ENCODE data around the gene PCARE. TPM values are rescaled to one million over a fixed set of nuclear protein-coding genes. Genes with fewer than 3 reads are reported as not detected.

PCARE gene
- total and polyA plus RNA-seq, 2 of the 8 experiments (the other 6 are each of a cell fraction or from before 2014, with no cell fraction given), result not detected

DNA sequence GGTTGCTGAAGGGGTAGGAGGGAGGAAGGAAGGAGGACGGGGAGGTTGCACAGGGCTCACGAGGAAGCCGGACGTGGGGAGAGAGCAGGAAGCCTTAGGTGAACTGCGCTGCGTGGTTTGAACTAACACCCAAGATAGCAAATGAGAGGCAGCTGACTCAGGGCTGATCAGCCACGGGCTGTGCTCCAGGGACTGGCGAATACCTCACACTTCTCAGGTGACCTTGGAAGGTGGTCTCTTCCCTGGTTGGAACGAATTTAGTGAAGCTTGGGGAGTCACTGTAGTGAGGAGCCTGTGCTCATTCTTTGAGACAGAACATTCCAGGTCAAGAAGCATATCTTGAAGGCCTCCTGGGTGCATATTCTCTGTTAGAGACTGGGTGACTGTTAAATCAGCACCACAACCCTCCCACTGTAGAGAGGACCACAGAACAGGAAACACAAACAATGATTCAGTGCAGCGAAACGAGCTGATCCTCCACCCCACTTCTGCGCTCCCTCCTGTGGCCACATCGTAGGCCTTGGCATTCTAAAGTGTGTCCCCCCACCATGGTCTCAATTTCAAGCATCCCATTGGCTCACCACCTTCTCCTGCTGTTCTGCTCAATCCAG, 59.4 kb downstream of the PCARE start:
- Histone ChIP-seq H3K9ac (replicated peaks in 1 of 4; ENCODE audit: extremely low read depth in 1 of 4, low read depth in 3 of 4, low read length in 3 of 4) (no peak overlapping the region), H4K20me1 (replicated peaks in 1 of 2; ENCODE audit: control insufficient read depth in 1 of 2, insufficient read depth in 2 of 2, low read length in 2 of 2) (no peaks in the 10 kb centered on the region), H3K56ac (replicated peaks; ENCODE audit: insufficient read length, low read depth, low read length) (no peak overlapping the region), H2BK20ac (ENCODE audit: low read length) (no peak overlapping the region), H3K4ac (replicated peaks; ENCODE audit: insufficient read length, low read depth, low read length) (no peak overlapping the region), H3K14ac (ENCODE audit: insufficient read length) (no peak overlapping the region), H3K4me2 (ENCODE audit: insufficient read depth in 1 of 2, low read depth in 2 of 2, low read length in 2 of 2) (no peak overlapping the region), H4K91ac (replicated peaks; ENCODE audit: insufficient read length, low read length) (no peak overlapping the region), H2AFZ (ENCODE audit: low read length) (peak overlapping the region; percentile 23; the same call in 1 of the 2 replicates), H3K9me3 (ENCODE audit: insufficient read depth in 2 of 2, low read depth in 1 of 2, low read length in 1 of 2) (no peaks in the 10 kb centered on the region), H3K79me2 (ENCODE audit: control insufficient read depth in 1 of 2, insufficient read depth in 2 of 2, low read length in 2 of 2) (no peaks in the 10 kb centered on the region), H2AK5ac (ENCODE audit: low read depth, low read length) (no peak overlapping the region), H3K23me2 (ENCODE audit: low read depth, low read length) (no peaks in the 10 kb centered on the region), H3K79me1 (ENCODE audit: low read depth, low read length) (no peaks in the 10 kb centered on the region), H3K27ac (ENCODE audit: low read depth, low read length) (no peak overlapping the region), H3K4me1 (replicated peaks in 1 of 4; ENCODE audit: control insufficient read depth in 3 of 4, insufficient read depth in 4 of 4, low read length in 3 of 4) (peaks cover 0 to 20% (median 8%) of the 10 kb centered on the region in 4 experiments; a peak in 5 of 7 replicates), H3K27me3 (replicated peaks in 1 of 4; ENCODE audit: control insufficient read depth in 3 of 4, extremely low read depth in 1 of 4, insufficient read depth in 3 of 4, low read length in 3 of 4) (no peaks in the 10 kb centered on the region; a peak in 1 of 7 replicates), H2BK5ac (ENCODE audit: low read depth, low read length) (no peak overlapping the region), H4K5ac (ENCODE audit: insufficient read length, low read depth, low read length) (no peak overlapping the region), H3K4me3 (ENCODE audit: extremely low read depth in 1 of 4, insufficient read depth in 2 of 4, low read depth in 3 of 4, low read length in 4 of 4) (no peak overlapping the region), H2BK120ac (replicated peaks; ENCODE audit: low read depth, low read length) (no peak overlapping the region), H3K18ac (ENCODE audit: extremely low read depth, low read length) (no peak overlapping the region), H3K23ac (ENCODE audit: insufficient read length) (no peak overlapping the region), H2BK15ac (ENCODE audit: low read length) (no peak overlapping the region), H4K8ac (ENCODE audit: extremely low read depth, insufficient read depth, low read length) (no peak overlapping the region), H2BK12ac (ENCODE audit: low read depth, low read length) (no peak overlapping the region), H3K36me3 (ENCODE audit: control insufficient read depth in 2 of 4, insufficient read depth in 4 of 4, low read length in 3 of 4) (no peaks in the 10 kb centered on the region)
- DNase-seq (ENCODE audit: low read depth in 1 of 2, low spot score in 2 of 2), result no peak
- 89% methylated on average over 13 of the region's 13 CpGs; no CpG with 5 or more reads in 1 of the 2 experiments for WGBS, 2 experiments (ENCODE audit: extremely low coverage in 1 of 2, insufficient coverage in 1 of 2, insufficient read length in 1 of 2, insufficient replicate concordance in 2 of 2, low coverage in 1 of 2, low lambda C conversion rate in 2 of 2, missing lambda C conversion rate in 1 of 2)
- no peak for FAIRE-seq
- POLR2A ChIA-PET (ENCODE audit: partially characterized antibody), result interaction anchor here (1.2 kb wide), 1 partner anchor 35 kb away, joined by 3 read pairs; no protein-coding TSS in a partner anchor
- CTCF ChIA-PET (ENCODE audit: partially characterized antibody), result interaction anchor here (0.9 to 1.4 kb wide), 5 partner anchors 10 to 56 kb away, joined by 3 to 5 read pairs (median 3); no protein-coding TSS in a partner anchor
- TF ChIP-seq ASH2L (IDR thresholded peaks at IDR 0.05; ENCODE audit: low read length) (no peak), RNF2 (IDR thresholded peaks at IDR 0.05; ENCODE audit: borderline replicate concordance, low read depth, low read length, missing control alignments, poor library complexity, severe bottlenecking) (no peak), RAD21 (IDR thresholded peaks at IDR 0.05 in 1 of 2, conservative IDR thresholded peaks at IDR 0.05 in 1 of 2; ENCODE audit: low read depth in 2 of 2, low read length in 2 of 2) (no peak)

Measured in H1 (cell line).